Measurements from ENCODE around the gene SUSD1. TPM values are rescaled to one million over a fixed set of nuclear protein-coding genes. Genes with fewer than 3 reads are reported as not detected.
A peak's percentile ranks its signal among the peaks of the same experiment; 100 is the strongest.

Gene SUSD1
- total and polyA plus RNA-seq, 9 of the 15 experiments (the other 6 are each of a cell fraction or from before 2014, with no cell fraction given): 10.9 to 44.4 (median 36.1) TPM

- Histone ChIP-seq H3K4me1 (replicated peaks in 1 of 2; ENCODE audit: control insufficient read depth in 2 of 2, insufficient read depth in 2 of 2, low read length in 2 of 2) (peaks cover 35 to 53% of the 10 kb centered on the region in 2 experiments), H3K9me3 (replicated peaks; ENCODE audit: control insufficient read depth, insufficient read depth, low read depth, low read length) (no peaks in the 10 kb centered on the region), H3K9me1 (ENCODE audit: control insufficient read depth, insufficient read depth, low read length) (no peaks in the 10 kb centered on the region), H3K36me3 (ENCODE audit: control insufficient read depth, insufficient read depth, low read length) (peaks cover 61% of the 10 kb centered on the region), H4K20me1 (replicated peaks; ENCODE audit: control insufficient read depth, insufficient read depth, low read length) (no peaks in the 10 kb centered on the region), H3K27ac (ENCODE audit: extremely low read depth, low read depth, low read length) (peak overlapping the region; percentile 81), H3K9ac (ENCODE audit: insufficient read depth in 1 of 2, low read depth in 2 of 2, low read length in 2 of 2) (peak overlapping the region; percentile 67 to 71; a peak in 3 of 4 replicates), H3K4me2 (ENCODE audit: insufficient read depth, low read length) (peak overlapping the region; percentile 80), H3K79me2 (ENCODE audit: control insufficient read depth, insufficient read depth, low read length) (peaks cover 28% of the 10 kb centered on the region), H3K27me3 (ENCODE audit: control insufficient read depth in 2 of 2, insufficient read depth in 2 of 2, low read length in 2 of 2) (no peaks in the 10 kb centered on the region), H2AFZ (ENCODE audit: low read depth, low read length) (peak overlapping the region; percentile 79), H3K4me3 (peak overlapping the region; percentile 6; the same call in 1 of the 2 replicates)
- intact Hi-C loops (cut with micrococcal nuclease) (loop anchor here (5.0 kb wide), 4 partner anchors 71 to 476 kb away; partner anchors contain the start of gene PTGR1), in situ Hi-C loops (cut with MboI) (no loop called here)
- CTCF ChIA-PET (ENCODE audit: low intra/inter-chr PET ratio): interaction anchor here (2.8 to 3.2 kb wide), 2 partner anchors 313 to 475 kb away, joined by 23 to 38 read pairs; no protein-coding TSS in a partner anchor
- ATAC-seq: peak; percentile 88
- BruUV-seq (replicated peaks): no TSS peak
- WGBS (ENCODE audit: insufficient coverage, low coverage, missing lambda C conversion rate): 8% methylated on average over 6 of the region's 9 CpGs
- peak; percentile 94 for FAIRE-seq
- POLR2A ChIA-PET: interaction anchor here (0.6 to 1.2 kb wide), 6 partner anchors 9 to 475 kb away, joined by 3 to 4 read pairs (median 3); no protein-coding TSS in a partner anchor
- DNase-seq (ENCODE audit: extremely low read depth in 1 of 4, low spot score in 3 of 4): peak; percentile 36 to 87 (median 61)
- TF ChIP-seq SMAD3 (CRISPR knock-in tag; conservative IDR thresholded peaks at IDR 0.05): 0 out of 2 replicates have a peak, but pooled peaks have one; percentile 16
- no peak for TF ChIP-seq E2F8 (IDR thresholded peaks at IDR 0.05; ENCODE audit: low read depth, partially characterized antibody)
- TF ChIP-seq RBM15 (IDR thresholded peaks at IDR 0.05; ENCODE audit: insufficient read depth, low read length): no peak
- peak; percentile 31 for TF ChIP-seq MYC (IDR thresholded peaks at IDR 0.05; ENCODE audit: low read depth, low read length)
- peak; percentile 45; the same call in 1 of the 2 replicates for TF ChIP-seq MYC (CRISPR knock-in tag; IDR thresholded peaks at IDR 0.05; ENCODE audit: borderline replicate concordance, low read depth)
- TF ChIP-seq ZBED1 (IDR thresholded peaks at IDR 0.05): no peak
- TF ChIP-seq, protein P1, sequence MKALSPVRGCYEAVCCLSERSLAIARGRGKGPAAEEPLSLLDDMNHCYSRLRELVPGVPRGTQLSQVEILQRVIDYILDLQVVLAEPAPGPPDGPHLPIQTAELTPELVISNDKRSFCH (CRISPR knock-in tag; IDR thresholded peaks at IDR 0.05): no peak
- TF ChIP-seq, protein P1 (tag; IDR thresholded peaks at IDR 0.05): no peak
- TF ChIP-seq SRSF3 (IDR thresholded peaks at IDR 0.05; ENCODE audit: insufficient read depth, low read length): no peak
- peak; percentile 70 for TF ChIP-seq HMGN3 (IDR thresholded peaks at IDR 0.05; ENCODE audit: borderline replicate concordance, extremely low read depth, insufficient read length, low read depth, low read length)
- peak; percentile 86 for TF ChIP-seq CBFA2T3 (IDR thresholded peaks at IDR 0.05)
- no peak for TF ChIP-seq KAT7 (CRISPR knock-in tag; IDR thresholded peaks at IDR 0.05; ENCODE audit: borderline replicate concordance)
- TF ChIP-seq CREM (IDR thresholded peaks at IDR 0.05; ENCODE audit: low read depth): peak; percentile 36; the same call in 1 of the 2 replicates
- TF ChIP-seq, protein P2, sequence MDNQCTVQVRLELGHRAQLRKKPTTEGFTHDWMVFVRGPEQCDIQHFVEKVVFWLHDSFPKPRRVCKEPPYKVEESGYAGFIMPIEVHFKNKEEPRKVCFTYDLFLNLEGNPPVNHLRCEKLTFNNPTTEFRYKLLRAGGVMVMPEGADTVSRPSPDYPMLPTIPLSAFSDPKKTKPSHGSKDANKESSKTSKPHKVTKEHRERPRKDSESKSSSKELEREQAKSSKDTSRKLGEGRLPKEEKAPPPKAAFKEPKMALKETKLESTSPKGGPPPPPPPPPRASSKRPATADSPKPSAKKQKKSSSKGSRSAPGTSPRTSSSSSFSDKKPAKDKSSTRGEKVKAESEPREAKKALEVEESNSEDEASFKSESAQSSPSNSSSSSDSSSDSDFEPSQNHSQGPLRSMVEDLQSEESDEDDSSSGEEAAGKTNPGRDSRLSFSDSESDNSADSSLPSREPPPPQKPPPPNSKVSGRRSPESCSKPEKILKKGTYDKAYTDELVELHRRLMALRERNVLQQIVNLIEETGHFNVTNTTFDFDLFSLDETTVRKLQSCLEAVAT (IDR thresholded peaks at IDR 0.05): no peak
- TF ChIP-seq ADNP (tag; IDR thresholded peaks at IDR 0.05): peak; percentile 56; the same call in 1 of the 2 replicates
- TF ChIP-seq DNMT1 (IDR thresholded peaks at IDR 0.05): peak; percentile 68; the same call in 1 of the 2 replicates
- TF ChIP-seq SOX6 (IDR thresholded peaks at IDR 0.05): peak; percentile 97
These were observed 102.1 kb downstream of the SUSD1 start for GRCh38 chr9:112072721-112073638.

Data from K562 (cell line).